DMS53 treated with DMSO at 0.1 percent for 48 hours (cell line): ENCODE results near the gene PRR36.
A peak's percentile ranks its signal among the peaks of the same experiment; 100 is the strongest.

Experiments used
- DNase-seq: peaks from one replicate; lab custom pipeline; 2025; ENCODE audit not compliant: unreplicated experiment; lab: John Stamatoyannopoulos, UW

Gene PRR36

DNA sequence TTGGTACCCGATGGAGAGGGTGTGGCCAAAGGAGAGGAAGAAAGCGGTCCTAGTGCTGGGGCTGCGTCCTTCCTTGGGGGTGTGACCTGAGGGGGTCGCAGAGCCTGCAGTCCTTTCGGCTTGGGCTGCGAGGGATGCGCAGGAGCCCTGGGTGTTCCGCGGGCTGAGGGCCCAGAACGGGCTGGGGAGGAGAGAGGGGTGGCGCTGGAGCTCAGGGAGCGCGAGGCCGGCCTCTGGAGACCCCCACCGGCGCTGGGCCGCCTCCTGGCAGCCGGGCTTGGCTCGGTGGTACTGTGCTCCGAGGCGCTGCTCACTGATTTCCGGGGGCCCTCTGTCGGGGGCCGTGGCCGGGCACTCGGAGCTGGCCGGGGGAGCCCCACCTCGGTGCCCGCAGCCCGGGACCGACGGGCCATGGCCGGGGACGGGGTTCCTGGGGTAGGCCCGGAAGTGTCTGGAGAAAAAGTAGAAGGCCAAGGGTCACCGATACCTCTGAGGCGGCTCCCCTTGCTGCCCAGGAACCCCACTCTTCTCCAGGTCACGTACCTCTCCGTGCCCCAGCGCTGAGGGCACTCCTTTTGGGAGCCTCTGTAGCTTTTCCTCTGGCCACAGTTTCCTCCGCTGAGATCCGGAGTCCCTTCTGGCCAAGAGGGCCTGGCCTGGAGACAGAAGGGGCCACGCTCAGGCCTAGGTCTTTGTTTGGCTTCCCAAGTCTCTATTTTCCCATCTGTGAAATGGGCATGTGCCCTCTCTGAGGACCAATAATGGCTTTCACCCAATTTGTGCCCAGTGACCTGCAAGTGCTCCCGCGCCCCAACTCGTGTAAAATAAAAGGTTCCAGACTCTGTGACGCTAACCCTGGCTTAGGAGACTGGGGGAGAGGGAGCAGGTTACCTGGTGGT is 1.6 kb downstream of the PRR36 start:
- DNase-seq: no peak

- no peak for DNase-seq
Measured at GRCh38 chr19:7871437-7872305, 2.5 kb downstream of the PRR36 start.

GRCh38 chr19:7870571-7871436 is 3.4 kb downstream of the PRR36 start:
- DNase-seq: no peak

DNA sequence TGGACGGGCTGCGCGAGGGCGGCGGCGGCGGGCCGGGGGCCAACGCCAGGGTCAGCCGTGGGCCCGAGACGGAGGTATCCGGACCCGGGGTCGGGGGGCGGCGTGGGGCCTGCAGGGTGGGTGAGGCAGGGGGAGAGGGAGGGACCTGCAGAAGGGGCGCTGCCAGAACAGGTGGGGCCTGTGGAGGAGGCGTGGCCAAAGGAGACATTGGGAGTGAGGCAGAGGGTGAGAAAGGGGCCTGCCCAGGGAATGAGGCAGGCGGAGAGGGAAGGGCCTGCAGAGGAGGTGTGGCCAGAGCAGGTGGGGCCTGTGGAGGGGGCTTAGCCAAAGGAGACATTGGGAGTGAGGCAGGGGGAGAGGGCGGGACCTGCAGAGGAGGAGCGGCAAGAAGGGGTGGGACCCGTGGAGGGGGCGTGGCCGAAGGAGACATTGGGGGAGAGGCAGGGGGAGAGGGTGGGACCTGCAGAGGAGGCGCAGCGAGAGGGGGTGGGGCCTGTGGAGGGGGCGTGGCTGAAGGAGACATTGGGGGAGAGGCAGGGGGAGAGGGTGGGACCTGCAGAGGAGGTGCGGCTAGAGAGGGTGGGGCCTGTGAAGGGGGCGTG is 4.2 kb downstream of the PRR36 start:
- no peak for DNase-seq

GRCh38 chr19:7869453-7869909 is 4.7 kb downstream of the PRR36 start:
- DNase-seq: no peak

DNA sequence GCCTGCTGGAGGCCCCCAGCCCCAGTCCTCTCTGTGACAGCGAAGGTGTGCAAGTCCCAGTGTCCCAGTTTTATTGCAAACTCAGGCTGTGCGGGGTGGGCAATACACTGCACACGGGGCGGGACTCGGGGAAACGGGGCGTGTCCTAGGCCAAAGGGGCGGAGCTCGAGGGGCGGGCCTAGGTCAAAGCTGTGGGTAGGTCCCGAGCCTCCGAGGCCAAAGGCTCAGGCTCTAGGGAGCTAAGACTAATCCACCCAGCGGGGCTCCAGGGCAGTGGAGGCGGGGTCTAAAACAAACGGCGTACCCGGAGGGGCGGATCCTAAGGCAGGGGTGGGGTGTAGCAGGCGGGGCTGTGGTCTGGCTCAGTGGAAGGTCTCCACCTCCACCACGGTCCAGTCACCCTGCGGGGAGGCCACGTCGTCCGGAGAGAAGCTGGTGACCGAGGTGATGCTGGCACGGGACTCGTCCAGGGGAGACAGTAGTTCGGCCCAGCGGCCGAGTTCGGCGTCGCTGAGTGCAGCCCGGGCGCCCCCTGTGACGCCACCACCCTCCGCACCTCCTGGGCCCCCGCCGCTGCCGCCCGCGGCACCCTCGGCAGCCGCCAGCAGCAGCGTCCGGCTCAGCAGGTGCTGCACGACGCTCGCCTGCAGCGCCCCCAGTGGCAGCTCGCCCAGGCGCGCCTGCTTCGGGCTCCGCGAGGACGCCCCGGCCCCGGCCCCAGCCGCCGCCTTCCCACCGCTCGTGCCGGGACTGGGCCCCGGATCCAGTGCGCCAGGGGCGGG is 5.3 kb downstream of the PRR36 start:
- DNase-seq: peak; percentile 55

- DNase-seq: peak; percentile 48
Measured at GRCh38 chr19:7868326-7868670, 5.9 kb downstream of the PRR36 start.

DNA sequence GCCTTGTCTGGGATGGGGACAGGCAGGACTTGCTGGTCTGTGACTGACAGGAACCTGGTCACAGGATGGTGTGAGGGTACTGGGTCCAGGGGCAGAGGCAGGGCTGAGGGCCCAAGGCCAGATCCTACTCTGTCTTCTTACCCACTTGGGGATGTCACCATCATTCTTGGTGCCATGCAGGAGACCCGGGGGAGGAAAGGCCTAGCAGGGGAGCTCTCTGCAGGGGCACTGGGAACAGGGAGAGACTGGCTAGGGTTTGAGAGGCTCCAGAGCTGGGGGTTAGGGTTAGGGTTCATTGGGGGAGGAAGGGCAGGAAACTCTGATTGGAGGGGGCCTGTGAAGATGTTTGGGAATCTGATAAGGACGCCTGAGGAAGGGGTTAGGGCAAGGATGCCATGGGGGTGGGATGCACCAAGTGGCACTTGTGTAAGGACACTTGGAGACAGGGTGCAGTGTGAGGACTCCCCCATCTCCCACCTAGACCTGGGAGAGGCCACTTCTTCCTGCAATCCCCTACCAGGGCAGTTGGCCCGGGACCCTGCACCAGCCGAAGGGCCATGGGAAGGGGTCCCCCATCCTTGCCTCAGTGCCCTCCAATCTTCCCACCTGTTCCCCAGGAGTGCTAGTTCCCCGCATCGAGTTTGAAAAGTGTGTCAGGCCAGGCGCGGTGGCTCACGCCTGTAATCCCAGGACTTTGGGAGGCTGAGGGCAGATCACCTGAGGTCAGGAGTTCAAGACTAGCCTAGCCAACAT is 6.9 kb downstream of the PRR36 start:
- DNase-seq: no peak

DNA sequence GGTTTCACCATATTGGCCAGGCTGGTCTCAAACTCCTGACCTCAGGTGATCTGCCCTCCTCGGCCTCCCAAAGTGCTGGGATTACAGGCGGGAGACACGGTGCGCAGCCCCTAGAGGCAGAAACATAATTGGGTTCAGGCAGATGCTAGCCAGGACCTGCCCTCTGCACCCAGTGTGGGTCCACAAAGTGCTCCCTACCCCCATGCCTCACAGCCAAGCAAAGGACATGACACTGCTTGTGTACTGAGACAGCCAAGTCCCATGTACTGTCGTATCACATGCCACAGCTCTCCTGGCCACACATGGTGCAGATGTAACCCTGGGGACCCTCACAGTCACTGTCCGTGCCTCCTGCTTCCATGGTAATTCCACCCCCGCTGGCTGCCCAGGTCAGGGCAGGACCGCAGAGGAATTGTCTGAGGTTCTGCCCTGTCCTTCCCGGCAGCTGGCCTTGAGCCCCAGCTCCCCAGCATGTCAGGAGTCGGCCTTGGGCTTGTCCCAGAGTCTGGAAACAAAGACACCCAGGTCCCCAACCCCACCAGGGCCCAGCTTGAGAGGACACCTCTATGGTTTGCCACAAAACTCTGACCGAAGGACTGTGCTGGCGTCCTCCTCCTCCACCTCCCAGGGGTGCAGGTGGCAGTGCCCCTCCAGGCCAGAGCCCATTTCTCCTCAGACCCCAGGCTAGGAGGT is 7.6 kb downstream of the PRR36 start:
- DNase-seq: no peak

DNA sequence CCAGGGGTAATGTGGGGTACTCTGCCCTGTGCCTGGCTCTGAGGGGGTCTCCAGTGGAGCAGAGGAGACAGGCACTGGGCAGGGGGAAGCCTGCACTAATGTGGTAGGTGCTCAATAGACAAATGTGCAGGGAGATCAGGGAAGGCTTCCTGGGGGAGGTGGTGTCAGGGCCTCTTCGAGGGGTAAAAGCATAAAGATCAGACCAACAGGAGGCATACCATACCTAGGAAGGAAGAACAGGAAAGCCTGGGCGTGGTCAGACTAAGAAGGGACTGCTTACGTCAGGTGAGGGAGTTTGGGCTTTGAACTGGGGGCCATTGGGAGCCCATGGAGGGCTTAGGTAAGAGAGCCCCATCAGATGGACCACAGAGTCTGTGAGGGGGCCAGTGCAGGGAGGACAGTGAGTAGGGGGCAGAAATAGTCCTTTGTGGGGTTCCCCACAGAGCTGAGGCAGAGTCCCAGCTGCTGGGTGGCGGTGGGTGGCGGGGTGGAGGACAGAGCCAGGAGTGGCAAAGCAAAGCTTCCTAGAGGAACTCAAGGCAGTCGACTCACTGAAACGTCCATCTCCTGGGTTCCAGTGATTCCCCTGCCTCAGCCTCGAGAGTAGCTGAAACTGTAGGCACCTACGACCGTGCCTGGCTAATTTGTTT is 8.8 kb downstream of the PRR36 start:
- DNase-seq: no peak

GRCh38 chr19:7864690-7865074 is 9.5 kb downstream of the PRR36 start:
- DNase-seq: no peak

DNA sequence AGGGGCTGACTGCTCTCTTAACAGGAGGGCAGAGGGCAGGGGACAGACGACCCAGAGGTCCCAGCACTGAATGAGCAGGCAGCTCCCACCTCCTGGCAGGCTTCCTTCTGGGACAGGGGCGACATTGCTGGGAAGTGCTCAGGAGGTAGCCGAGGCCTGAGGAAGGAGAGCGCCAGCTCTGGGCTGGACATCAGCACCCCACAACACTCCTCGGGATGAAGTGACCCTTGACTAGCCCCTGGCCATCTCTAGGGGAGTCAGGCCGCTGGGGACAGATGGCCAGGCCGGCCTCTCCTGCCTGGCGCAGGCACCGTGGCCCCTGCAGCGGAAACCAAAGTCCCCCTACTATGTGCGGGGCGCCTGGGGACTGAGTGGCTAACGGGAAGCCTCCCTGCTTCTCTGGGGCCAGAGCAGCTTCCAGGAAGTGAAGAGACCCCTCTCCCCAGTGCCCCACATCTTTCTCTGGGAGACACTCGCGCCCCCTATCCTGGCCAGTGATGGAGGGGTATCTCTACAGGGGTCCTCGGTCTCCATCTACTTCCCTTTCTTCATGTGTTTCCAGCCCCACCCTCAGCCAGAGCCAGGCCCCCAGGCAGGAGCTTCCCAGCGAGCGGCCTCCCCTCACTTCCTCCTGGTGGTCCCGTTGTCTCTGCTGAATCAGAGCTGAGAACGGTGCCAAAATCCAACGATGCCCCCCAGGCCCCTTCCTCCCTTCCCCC is 10.1 kb downstream of the PRR36 start:
- no peak for DNase-seq

GRCh38 chr19:7863157-7863970 is 10.8 kb downstream of the PRR36 start:
- peak; percentile 11 for DNase-seq

DNA sequence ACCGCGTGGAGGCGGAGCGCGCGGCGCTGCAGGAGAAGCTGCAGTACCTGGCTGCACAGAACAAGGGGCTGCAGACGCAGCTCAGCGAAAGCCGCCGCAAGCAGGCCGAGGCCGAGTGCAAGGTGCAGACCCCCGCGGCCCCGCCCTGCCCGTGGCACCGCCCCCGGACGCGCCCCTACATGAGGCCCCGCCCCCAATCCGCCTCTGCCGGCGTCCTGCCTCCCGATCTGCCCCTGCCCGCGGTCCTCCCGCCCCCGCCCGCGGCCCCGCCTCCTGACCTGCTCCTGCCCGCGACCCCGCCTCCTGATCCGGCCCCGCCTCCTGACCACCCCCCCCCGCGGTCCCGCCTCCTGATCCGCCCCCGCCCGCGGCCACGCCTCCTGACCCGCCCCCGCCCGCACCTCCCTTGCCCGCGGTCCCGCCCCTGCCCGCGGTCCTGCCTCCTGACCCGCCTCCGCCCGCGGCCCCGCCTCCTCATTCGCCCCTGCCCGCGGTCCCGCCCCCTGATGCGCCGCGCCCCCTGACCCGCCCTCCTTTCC is 11.7 kb downstream of the PRR36 start:
- DNase-seq: peak; percentile 38

DNA sequence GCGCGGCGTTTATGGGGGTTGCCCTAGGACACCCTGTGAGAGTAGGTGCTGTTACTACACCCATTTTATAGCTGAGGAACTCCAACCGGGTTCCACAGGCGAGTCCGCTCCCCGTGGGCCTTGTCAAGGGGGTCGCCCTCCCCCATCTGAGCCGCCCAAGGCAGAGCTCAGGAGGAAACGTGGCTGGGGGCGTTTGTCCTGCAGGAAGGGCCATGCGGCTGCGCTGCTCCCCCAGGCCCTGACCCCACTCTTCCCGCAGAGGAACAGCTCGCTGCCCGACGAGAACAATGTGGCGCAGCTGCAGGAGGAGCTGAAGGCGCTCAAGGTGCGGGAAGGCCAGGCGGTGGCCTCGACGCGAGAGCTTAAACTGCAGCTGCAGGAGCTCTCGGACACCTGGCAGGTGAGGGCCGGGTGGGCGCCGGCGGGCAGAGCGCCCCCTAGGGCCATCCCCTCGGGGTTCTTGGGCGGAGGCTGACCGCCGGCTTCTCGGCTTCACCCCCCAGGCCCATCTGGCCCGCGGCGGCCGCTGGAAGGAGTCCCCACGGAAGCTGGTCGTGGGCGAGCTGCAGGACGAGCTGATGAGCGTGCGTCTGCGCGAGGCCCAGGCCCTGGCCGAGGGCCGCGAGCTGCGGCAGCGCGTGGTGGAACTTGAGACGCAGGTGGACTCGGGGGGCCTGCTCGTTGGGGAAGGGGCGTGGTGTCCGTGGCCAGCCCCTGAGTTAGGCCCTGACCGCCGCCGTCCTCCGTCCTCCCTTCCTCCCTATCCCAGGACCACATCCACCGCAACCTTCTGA is 12.4 kb downstream of the PRR36 start:
- no peak for DNase-seq
